NOMO-1 (cell line): ENCODE measurements around the gene BACE2.
"Not testable (repeated sequence)": the region's sequence is repeated elsewhere in the genome, so short reads cannot be mapped to it uniquely, and the experiment has no call there.

ENCODE experiments used
- DNase-seq, 2 experiments: peaks; one replicate each; lab custom pipeline; 2025; ENCODE audit not compliant: unreplicated experiment in 2 of 2; lab: John Stamatoyannopoulos, UW

The BACE2 gene

GRCh38 chr21:41235201-41235600 lies 67.2 kb downstream of the BACE2 start:
- DNase-seq = no peak

- DNase-seq = no peak
Measured at GRCh38 chr21:41236352-41236973, 68.5 kb downstream of the BACE2 start.

DNA sequence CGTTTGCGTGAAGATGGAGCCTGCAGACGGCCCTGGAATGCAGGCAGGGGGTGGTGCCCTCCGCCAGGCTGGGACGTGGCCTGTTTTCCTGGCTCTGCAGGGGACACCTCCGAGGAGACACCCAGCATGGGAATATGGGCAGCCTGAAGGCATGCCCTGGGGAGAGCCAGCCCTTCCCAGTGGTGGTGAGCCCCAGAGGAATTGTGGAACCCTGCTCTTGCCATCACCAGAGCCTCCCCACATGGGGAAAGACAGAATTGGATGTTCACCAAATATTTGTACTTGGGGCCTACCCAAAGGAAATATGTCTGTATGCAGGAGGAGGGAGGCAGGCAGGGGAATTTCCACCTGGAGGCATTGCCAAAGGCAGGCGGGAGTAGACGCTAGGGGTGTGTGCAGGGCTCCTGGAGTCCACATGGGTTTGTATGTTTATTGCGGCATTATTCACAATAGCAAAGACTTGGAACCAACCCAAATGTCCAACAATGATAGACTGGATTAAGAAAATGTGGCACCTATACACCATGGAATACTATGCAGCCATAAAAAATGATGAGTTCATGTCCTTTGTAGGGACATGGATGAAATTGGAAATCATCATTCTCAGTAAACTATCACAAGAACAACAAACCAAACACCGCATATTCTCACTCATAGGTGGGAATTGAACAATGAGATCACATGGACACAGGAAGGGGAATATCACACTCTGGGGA lies 70.3 kb downstream of the BACE2 start:
- not testable (repeated sequence) for DNase-seq

DNA sequence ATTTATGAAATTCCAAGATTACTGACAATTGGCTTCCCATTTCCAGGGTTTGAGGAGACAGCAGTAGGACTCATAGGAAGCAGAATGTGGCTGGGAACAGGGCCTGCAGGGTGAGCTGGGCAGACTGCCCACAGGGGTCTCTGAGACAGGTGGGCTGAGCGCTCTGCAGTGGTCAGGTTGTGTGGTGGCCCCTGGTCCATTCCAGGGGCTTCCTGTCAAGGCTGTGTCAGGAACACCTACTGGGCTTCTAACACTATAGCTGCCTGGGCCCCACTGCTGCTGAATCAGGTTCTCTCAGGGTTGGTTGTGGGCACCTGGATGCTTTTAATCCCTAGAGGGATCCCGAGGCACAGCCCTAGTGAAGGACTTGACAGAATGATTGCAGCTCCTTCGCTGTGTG lies 72.1 kb downstream of the BACE2 start:
- DNase-seq = no peak

DNA sequence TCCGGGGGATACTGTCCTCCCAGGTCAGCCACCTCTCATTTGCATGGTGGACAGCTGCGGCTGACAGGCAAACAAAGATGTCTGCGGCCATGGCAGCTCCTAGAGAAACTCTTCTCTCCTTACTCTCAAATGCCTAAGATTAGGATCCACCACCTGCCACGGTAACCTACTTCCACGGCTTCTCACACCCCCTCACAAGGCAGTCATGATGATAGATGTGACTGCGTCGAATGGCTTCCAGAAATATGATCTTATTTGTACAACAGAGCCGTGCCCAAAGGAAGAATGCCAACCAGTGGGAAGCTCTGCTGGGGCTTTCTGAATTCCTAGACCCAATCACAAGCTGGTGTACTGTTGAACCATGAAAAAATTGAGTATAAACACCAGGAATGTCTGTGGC lies 73.4 kb downstream of the BACE2 start:
- DNase-seq = no peak

DNA sequence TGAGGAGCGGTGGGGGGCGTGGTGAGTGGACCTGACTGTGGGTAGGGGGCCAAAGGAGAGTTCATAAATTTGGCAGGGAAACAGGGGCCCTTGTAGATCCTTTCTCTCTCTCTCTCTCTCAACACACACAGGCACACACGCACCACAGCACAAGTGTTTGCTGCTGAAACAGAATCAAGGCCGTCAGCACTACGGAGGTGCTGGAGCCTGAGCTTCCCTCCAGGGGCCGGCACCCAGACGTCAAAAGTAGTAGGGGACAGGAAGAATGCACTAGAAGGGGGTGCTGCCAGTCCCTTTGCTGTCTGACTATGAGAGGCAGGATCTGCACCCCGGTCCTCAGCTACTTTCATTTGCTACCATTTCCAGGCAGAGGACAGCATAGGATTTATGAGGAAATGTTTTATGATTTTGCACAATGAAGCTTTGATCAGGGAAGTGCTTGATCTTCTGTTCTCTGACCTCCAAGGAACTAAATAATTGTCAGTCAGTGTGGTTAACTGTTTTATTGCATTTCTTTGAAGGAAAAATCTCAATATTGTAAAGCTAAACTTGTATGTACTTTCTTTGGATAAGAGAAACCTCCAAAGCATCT lies 74.4 kb downstream of the BACE2 start:
- DNase-seq = no peak

- DNase-seq = no peak
Measured at GRCh38 chr21:41243107-41243506, 75.1 kb downstream of the BACE2 start.

DNA sequence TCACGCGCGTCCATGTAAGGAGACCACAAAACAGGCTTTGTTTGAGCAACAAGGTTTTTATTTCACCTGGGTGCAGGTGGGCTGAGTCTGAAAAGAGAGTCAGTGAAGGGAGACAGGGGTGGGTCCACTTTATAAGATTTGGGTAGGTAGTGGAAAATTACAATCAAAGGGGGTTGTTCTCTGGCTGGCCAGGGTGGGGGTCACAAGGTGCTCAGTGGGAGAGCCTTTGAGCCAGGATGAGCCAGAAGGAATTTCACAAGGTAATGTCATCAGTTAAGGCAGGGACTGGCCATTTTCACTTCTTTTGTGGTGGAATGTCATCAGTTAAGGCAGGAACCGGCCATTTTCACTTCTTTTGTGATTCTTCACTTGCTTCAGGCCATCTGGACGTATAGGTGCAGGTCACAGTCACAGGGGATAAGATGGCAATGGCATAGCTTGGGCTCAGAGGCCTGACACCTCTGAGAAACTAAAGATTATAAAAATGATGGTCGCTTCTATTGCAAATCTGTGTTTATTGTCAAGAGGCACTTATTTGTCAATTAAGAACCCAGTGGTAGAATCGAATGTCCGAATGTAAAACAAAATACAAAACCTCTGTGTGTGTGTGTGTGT lies 76.4 kb downstream of the BACE2 start:
- DNase-seq = not testable (repeated sequence)

DNA sequence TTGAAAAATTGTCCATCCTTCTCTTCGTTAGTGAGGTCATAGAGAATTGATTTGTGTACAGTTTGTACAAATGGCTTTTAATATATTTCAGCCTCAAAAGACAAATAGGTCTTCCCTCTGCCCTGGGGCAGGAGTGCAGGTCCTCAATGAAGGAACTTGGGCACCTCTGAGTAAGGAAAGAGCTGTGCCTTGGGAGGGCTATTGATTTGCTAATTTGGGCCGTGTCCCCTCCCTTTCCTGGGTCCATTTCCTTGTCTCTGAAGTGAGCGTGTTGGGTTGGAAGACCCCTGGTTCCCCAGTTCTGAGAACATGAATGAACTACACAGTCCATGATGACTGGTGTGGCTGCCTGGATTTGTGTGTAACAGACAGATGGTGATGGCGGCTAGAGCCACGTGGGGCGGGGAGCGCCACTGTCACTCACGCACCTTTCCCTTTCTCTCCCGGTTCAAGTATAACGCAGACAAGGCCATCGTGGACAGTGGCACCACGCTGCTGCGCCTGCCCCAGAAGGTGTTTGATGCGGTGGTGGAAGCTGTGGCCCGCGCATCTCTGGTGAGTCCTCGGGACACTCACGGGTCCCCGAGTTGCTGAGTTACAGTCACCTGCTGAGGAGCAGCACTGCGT lies 77.7 kb downstream of the BACE2 start:
- no peak for DNase-seq

DNA sequence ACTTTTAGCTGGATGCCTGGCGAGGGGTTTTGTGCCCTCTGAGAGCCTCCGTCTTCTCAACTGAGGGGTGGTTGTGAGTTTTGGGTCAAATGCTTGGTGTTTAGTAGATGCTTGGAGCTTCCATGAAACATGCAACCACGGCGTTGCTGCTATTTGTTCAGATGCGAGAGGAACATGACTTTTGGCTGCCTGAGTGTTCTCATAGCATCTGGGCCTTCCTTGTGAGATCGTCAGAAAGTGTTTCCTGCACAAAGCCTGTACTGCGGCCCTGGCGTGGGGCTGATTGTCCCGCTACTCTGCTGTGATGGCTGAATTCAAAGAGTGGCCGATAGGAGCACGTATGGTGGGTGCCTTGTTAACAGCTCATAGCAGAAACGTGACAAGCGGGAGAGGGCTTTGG lies 78.8 kb downstream of the BACE2 start:
- no peak for DNase-seq

DNA sequence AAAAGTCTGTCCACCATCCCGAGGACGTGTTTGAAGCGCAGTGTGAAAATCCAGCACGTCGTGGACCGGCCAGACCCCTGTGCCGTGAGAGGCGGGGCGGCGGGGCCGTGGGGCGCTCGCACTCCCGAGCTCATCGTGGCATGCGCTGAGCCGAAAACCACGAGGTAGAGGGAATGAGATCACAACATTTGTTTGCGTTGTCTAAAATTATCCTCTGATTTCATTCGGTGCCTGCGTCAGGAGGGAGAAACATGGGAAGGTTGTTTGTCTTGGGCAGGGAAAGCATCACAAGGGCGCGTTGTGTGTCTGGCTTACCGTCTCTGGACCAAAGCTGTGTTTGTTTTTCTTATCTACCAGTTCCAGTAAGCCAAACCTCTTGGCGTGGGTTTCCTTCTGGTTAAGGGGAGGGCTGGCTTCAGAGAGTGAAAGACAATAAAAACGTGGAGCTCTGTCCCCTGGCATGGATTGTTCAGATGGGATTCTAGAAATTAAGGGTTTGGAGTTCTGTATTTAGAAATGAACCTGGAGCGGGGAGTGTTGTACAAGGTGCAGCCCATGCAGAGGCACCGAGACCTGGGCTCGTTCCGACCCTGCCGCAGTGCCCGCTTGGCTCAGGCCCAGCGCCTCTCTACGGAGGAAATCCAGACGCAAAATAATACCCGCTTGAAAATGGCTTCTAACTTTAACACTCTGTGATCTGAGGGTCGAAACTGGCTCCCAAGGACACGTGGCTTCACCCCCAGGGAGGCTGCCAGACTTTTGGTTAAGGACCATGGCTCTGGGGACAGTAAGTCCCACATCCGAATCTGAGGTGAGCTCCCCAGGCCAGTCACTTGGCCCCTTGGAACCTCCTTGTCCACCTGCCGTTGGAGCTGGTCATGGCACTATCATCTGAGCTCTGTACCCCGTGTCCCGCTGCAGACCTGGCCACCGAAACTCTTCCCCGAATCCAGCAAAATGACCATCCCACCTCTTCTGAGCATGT lies 79.9 kb downstream of the BACE2 start:
- DNase-seq = no peak

GRCh38 chr21:41249476-41249875 lies 81.5 kb downstream of the BACE2 start:
- DNase-seq = no peak

DNA sequence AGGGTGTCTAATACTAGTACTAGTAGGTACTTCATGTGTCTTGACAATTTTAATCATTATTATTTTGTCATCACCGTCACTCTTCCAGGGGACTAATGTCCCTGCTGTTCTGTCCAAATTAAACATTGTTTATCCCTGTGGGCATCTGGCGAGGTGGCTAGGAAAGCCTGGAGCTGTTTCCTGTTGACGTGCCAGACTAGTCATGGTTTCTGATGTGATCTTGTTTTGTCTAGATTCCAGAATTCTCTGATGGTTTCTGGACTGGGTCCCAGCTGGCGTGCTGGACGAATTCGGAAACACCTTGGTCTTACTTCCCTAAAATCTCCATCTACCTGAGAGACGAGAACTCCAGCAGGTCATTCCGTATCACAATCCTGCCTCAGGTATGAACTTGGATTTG lies 82.6 kb downstream of the BACE2 start:
- DNase-seq = no peak

DNA sequence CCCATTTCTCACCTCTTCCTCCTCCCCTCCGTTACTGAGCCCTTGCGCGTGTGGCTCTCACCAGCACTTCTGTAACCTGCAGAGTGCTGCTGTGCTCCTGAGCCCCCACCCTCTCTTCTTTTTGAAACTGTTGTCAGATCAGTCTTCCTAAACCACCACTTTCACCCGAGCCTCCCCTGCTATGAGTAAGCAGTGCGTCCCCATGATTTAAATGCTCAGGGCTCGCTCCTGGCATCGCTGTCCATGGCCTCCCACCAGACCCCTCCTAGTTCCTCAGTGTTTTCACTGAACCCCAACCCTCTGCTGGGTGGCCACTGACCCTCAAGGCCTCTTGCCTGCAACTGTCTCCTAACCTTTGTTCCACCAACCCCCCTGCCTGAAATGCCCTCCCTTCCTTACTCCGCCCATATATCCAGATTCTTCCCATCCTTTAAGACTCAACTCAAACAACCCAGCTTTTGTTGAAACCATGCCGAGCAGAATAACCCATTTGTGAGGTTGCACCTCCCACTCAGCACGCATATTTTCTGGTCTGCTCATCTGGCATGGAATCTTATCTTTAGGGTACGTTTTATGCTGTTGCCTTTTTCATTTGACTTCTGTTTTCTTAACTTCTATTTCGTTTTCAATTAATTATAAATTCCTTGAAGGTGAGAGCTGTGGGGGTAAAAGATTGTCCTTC lies 84.1 kb downstream of the BACE2 start:
- no peak for DNase-seq

DNA sequence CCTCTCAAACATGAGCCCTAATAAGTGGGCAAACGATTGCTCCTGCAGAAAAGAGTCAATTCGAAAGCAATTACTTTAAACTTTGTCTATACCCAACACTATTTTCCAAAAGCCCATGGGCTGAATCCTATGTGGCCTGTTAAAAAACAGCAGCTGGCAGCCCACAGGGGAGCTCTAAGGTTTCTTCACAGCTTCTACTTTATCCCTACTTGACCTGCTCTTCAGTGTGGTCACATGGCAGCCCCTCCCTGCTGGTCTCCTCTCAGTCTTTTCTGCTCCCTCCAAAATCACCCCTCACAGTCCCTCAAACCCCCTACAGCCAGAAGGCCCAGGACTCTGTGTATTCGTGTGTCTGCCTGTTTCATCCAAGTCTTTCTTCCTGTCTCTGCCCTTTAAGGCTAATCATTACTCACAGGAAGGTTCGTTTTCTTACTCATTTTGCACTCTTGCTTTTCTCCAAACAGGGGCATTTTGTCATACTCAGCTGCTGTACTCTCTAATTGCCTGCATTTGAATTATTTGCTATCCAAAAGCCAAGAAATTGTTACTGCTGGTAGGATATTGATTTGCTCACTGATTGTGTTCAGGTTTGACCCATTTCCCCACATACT lies 86.2 kb downstream of the BACE2 start:
- DNase-seq = no peak

DNA sequence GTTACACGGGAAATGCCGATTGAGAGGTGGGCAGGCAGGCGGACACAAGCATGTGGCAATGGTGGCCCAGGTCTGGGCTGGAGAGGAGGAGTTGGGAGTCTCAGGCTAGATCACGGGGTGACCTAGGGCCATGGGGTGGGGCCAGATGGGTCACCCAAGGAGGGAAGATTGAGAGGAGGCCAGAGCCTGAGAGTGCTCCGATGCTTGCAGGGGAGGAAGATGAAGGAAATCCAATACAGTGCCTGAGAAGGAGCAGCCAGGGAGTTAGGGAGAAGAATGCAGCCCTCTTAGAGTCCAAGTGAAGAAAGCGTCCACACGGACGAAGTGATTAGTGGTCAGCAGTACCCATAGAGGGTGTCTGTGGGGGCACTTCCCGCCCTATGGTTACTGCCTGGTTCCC lies 87.2 kb downstream of the BACE2 start:
- DNase-seq = no peak

GRCh38 chr21:41256231-41256630 lies 88.3 kb downstream of the BACE2 start:
- not testable (repeated sequence) for DNase-seq

DNA sequence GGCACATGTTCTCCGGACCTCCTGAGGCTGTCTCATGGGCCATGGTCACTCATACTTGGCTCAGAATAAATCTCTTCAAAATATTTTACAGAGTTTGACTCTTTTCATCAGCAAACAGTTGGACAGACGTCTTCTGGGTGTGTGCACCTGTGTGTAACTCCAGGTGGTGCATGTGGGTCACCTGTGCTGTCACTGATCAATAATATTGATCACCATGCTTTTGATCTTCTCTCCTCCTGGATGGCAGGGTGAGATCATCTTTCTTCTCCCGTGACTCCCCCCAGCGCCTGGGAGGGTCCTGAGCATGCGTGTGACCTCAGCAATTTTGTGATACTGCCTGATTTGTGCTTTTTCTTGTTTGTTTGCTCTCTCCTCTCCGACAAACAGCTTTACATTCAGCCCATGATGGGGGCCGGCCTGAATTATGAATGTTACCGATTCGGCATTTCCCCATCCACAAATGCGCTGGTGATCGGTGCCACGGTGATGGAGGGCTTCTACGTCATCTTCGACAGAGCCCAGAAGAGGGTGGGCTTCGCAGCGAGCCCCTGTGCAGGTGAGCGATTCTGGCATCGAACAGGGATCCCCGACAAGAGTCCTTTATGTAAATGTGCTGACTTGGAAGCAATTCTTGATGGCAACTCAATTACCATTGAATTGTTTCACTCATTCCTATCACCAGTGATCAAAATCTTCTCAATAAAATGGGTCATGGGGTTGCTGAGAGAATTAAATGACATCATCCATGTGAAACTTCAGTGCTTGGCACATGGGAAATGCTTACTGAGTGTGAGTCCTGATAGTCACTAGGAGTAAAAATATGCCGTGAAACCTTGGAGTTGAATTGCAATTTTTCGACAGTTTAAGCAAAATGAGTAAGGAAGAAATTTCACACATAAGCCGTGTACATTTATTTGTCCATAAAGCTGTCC lies 89.1 kb downstream of the BACE2 start:
- DNase-seq = no peak
